WTC11 (cell line): Measurements from ENCODE around the gene APOBEC4. TPM values are rescaled to one million over a fixed set of nuclear protein-coding genes. Genes with fewer than 3 reads are reported as not detected.
"Not testable (repeated sequence)": the region's sequence is repeated elsewhere in the genome, so short reads cannot be mapped to it uniquely, and the experiment has no call there.

Experiments used
- ATAC-seq: fragments of 200-7000 bp; cut with Tn5 transposase; 2 replicates; pipeline ENCODE4 v1.10.0; 2021; ENCODE audit warnings: mild to moderate bottlenecking, moderate library complexity
- CTCF ChIA-PET: fragments of 300-600 bp; sonication (Branson Sonifier 250); formaldehyde crosslinking; loops from one replicate; lab custom pipeline; 2021; ENCODE audit warnings: antibody characterized with exemption; lab: Charles Lee
- POLR2A ChIA-PET: fragments of 350-600 bp; sonication (Branson Sonifier 250); formaldehyde crosslinking; loops from one replicate; lab custom pipeline; 2021; ENCODE audit warnings: antibody characterized with exemption; lab: Charles Lee
- DNase-seq: peaks from one replicate; pipeline ENCODE4 v3.0.0; 2021; ENCODE audit warnings: low spot score
- H3K27ac Mint-ChIP-seq: 2 replicates; pipeline ENCODE4 v1.8.0; 2021; ENCODE audit warnings: mixed read lengths
- H3K27me3 Mint-ChIP-seq: 2 replicates; pipeline ENCODE4 v1.8.0; 2021; ENCODE audit warnings: low read depth, mild to moderate bottlenecking, moderate library complexity, mixed read lengths
- H3K36me3 Mint-ChIP-seq: 2 replicates; pipeline ENCODE4 v1.8.0; 2021; ENCODE audit warnings: mixed read lengths
- H3K4me1 Mint-ChIP-seq: 2 replicates; pipeline ENCODE4 v1.8.0; 2022; ENCODE audit warnings: mixed read lengths
- H3K4me3 Mint-ChIP-seq: 2 replicates; pipeline ENCODE4 v1.8.0; 2021; ENCODE audit warnings: mild to moderate bottlenecking, moderate library complexity, mixed read lengths
- H3K9me3 Mint-ChIP-seq: 2 replicates; pipeline ENCODE4 v1.8.0; 2021; ENCODE audit warnings: mixed read lengths
- ATF1 ChIP-seq: sonication (generic); formaldehyde crosslinking; IDR thresholded peaks from 2 replicates; pipeline ENCODE4 v1.8.1; 2023; ENCODE audit warnings: mild to moderate bottlenecking, moderate library complexity, missing genetic modification reagents
- CTCF ChIP-seq: fragments of 200-600 bp; IDR thresholded peaks from 2 replicates; pipeline ENCODE4 v1.8.0; 2022; ENCODE audit warnings: antibody characterized with exemption
- E2F5 ChIP-seq: sonication (generic); formaldehyde crosslinking; IDR thresholded peaks from 2 replicates; pipeline ENCODE4 v1.8.1; 2022; ENCODE audit warnings: mild to moderate bottlenecking, moderate library complexity, missing genetic modification reagents
- IRF2 ChIP-seq: sonication (generic); formaldehyde crosslinking; IDR thresholded peaks from 2 replicates; pipeline ENCODE4 v1.8.0; 2022; ENCODE audit warnings: low read depth, missing genetic modification reagents, borderline replicate concordance
- PRDM15 ChIP-seq: sonication (generic); formaldehyde crosslinking; IDR thresholded peaks from 2 replicates; pipeline ENCODE4 v1.8.0; 2022; ENCODE audit warnings: missing genetic modification reagents
- SMAD4 ChIP-seq: sonication (generic); formaldehyde crosslinking; IDR thresholded peaks from 2 replicates; pipeline ENCODE4 v1.8.0; 2022; ENCODE audit warnings: mild to moderate bottlenecking, missing genetic modification reagents
- ZMAT4 ChIP-seq: fragments of 250-450 bp; sonication (Bioruptor Pico); IDR thresholded peaks from 2 replicates; pipeline ENCODE4 v1.9.0; 2021; ENCODE audit warnings: mild to moderate bottlenecking
- total RNA-seq: library from RNA; stranded (reverse); gene quantifications from 3 replicates; pipeline ENCODE4 v1.2.3, GENCODE V29; 2021

APOBEC4 gene
- total RNA-seq, 1 experiment from 2014 or later: not detected

GRCh38 chr1:183628537-183628936 lies 24.6 kb downstream of the APOBEC4 start (continued):
- TF ChIP-seq PRDM15 (CRISPR knock-in tag): no peak
- TF ChIP-seq E2F5: no peak
- no peak for TF ChIP-seq ATF1 (CRISPR knock-in tag)
- no peak for TF ChIP-seq ZMAT4 (CRISPR knock-in tag)

- peaks cover 27% of the 10 kb centered on the region for H3K36me3 Mint-ChIP-seq
- H3K9me3 Mint-ChIP-seq, ATAC-seq, H3K4me3 Mint-ChIP-seq, CTCF ChIA-PET, DNase-seq, H3K27me3 Mint-ChIP-seq, H3K27ac Mint-ChIP-seq, POLR2A ChIA-PET: not testable (repeated sequence)
- H3K4me1 Mint-ChIP-seq: peaks cover 19% of the 10 kb centered on the region
Observed at GRCh38 chr1:183626236-183626635, 26.9 kb downstream of the APOBEC4 start.

GRCh38 chr1:183622884-183623785 lies 30.0 kb downstream of the APOBEC4 start:
- H3K27ac Mint-ChIP-seq: peak overlapping the region; percentile 11; the same call in 1 of the 2 replicates
- ATAC-seq: peak; percentile 95
- POLR2A ChIA-PET: interaction anchor here (0.7 kb wide), 1 partner anchor 1314 kb away, joined by 4 read pairs; no protein-coding TSS in a partner anchor

GRCh38 chr1:183622013-183622412 lies 31.1 kb downstream of the APOBEC4 start:
- no peak for ATAC-seq
- no peaks in the 10 kb centered on the region; the same call in 1 of the 2 replicates for H3K36me3 Mint-ChIP-seq
- H3K27ac Mint-ChIP-seq: no peak overlapping the region
- no peaks in the 10 kb centered on the region; the same call in 1 of the 2 replicates for H3K27me3 Mint-ChIP-seq
- peaks cover 46% of the 10 kb centered on the region for H3K4me1 Mint-ChIP-seq
- H3K9me3 Mint-ChIP-seq: no peaks in the 10 kb centered on the region
- TF ChIP-seq IRF2 (CRISPR knock-in tag): no peak
- TF ChIP-seq, all 79 proteins: peak for 0
- CTCF ChIA-PET: interaction anchor here (0.7 to 1.4 kb wide), 5 partner anchors 50 to 387 kb away, joined by 3 to 4 read pairs (median 3); no protein-coding TSS in a partner anchor
- POLR2A ChIA-PET: no interaction called here
- DNase-seq: no peak
- no peak overlapping the region for H3K4me3 Mint-ChIP-seq

More at GRCh38 chr1:183622884-183623785, 30.0 kb downstream of the APOBEC4 start:
- H3K27me3 Mint-ChIP-seq: no peaks in the 10 kb centered on the region
- peak; percentile 58 for DNase-seq
- H3K4me1 Mint-ChIP-seq: peaks cover 41% of the 10 kb centered on the region
- H3K9me3 Mint-ChIP-seq: peaks cover under 1% of the 10 kb centered on the region; the same call in 1 of the 2 replicates
- TF ChIP-seq SMAD4 (CRISPR knock-in tag) (no peak), CTCF (peak; percentile 32; the same call in 1 of the 2 replicates)
- H3K36me3 Mint-ChIP-seq: peaks cover 1% of the 10 kb centered on the region
- no peak overlapping the region for H3K4me3 Mint-ChIP-seq
- CTCF ChIA-PET: interaction anchor here (0.7 to 1.4 kb wide), 13 partner anchors 14 to 661 kb away, joined by 3 to 9 read pairs (median 4); partner anchors contain the start of gene NMNAT2
